IMR-90 (cell line): ENCODE results near the gene ITPR2. TPM values are rescaled to one million over a fixed set of nuclear protein-coding genes. Genes with fewer than 3 reads are reported as not detected.
A peak's percentile ranks its signal among the peaks of the same experiment; 100 is the strongest.

Source experiments
- ATAC-seq: fragments of 200-7000 bp; cut with Tn5 transposase; 2 replicates; pipeline ENCODE4 v1.9.1; 2020; ENCODE audit warnings: low read depth, mild to moderate bottlenecking, moderate library complexity
- BruUV-seq: library from RNA; stranded (reverse); fragments of 400-500 nt; replicated peaks from 2 replicates; lab custom pipeline; 2021; lab: Mats Ljungman, UMichigan
- CTCF ChIA-PET: fragments of 300-600 bp; formaldehyde crosslinking; extraction: SDS; loops from one replicate; lab custom pipeline; 2021; ENCODE audit warnings: antibody characterized with exemption; lab: Yijun Ruan, JAX
- POLR2A ChIA-PET: fragments of 300-600 bp; sonication (Branson Sonifier 250); formaldehyde crosslinking; loops from one replicate; lab custom pipeline; 2022; ENCODE audit warnings: antibody characterized with exemption; ENCODE audit not compliant: unreplicated experiment; lab: Charles Lee
- DNase-seq: peaks from one replicate; pipeline ENCODE4 v3.0.0; 2013
- H2AFZ ChIP-seq: replicated peaks from 2 replicates; pipeline ENCODE3; 2013; ENCODE audit warnings: low read length, mild to moderate bottlenecking; ENCODE audit not compliant: poor library complexity
- H2AK5ac ChIP-seq: 2 replicates; pipeline ENCODE4 v1.6.1; 2013; ENCODE audit warnings: low read depth, low read length, inconsistent platforms
- H2AK9ac ChIP-seq: replicated peaks from 2 replicates; pipeline ENCODE3; 2013; ENCODE audit warnings: mild to moderate bottlenecking, low read depth, low read length, moderate library complexity; ENCODE audit not compliant: poor library complexity
- H2BK120ac ChIP-seq: 2 replicates; pipeline ENCODE4 v1.6.1; 2013; ENCODE audit warnings: low read depth, low read length, inconsistent platforms
- H2BK15ac ChIP-seq: 3 replicates; pipeline ENCODE4 v1.6.1; 2013; ENCODE audit warnings: low read depth, low read length, inconsistent platforms
- H2BK20ac ChIP-seq: 2 replicates; pipeline ENCODE4 v1.6.1; 2013; ENCODE audit warnings: low read depth, mild to moderate bottlenecking, inconsistent platforms, low read length, moderate library complexity
- H2BK5ac ChIP-seq: 2 replicates; pipeline ENCODE4 v1.6.1; 2013; ENCODE audit warnings: mild to moderate bottlenecking, low read depth, low read length, inconsistent platforms; ENCODE audit not compliant: poor library complexity, severe bottlenecking
- H3K14ac ChIP-seq: replicated peaks from 2 replicates; pipeline ENCODE4 v1.6.1; 2013; ENCODE audit warnings: low read depth, low read length, inconsistent platforms
- H3K18ac ChIP-seq: 2 replicates; pipeline ENCODE4 v1.6.1; 2013; ENCODE audit warnings: low read depth, low read length, control low read depth
- H3K23ac ChIP-seq: 2 replicates; pipeline ENCODE4 v1.6.1; 2013; ENCODE audit warnings: low read depth, low read length, inconsistent platforms
- H3K27ac ChIP-seq: 2 replicates; pipeline ENCODE4 v1.5.1; 2013; ENCODE audit warnings: mild to moderate bottlenecking, control low read depth, low read length; ENCODE audit not compliant: insufficient read depth
- H3K27me3 ChIP-seq: 2 replicates; pipeline ENCODE4 v1.6.1; 2013; ENCODE audit warnings: low read length; ENCODE audit not compliant: control insufficient read depth, insufficient read depth
- H3K36me3 ChIP-seq: 2 replicates; pipeline ENCODE4 v1.6.1; 2013; ENCODE audit warnings: low read length, mixed read lengths; ENCODE audit not compliant: control insufficient read depth, insufficient read depth
- H3K4ac ChIP-seq: 2 replicates; pipeline ENCODE4 v1.6.1; 2013; ENCODE audit warnings: low read depth, low read length, inconsistent platforms
- H3K4me1 ChIP-seq: 2 replicates; pipeline ENCODE4 v1.6.1; 2013; ENCODE audit warnings: low read length, mixed read lengths; ENCODE audit not compliant: control insufficient read depth, insufficient read depth
- H3K4me2 ChIP-seq: 2 replicates; pipeline ENCODE4 v1.6.1; 2013; ENCODE audit warnings: low read depth, mild to moderate bottlenecking, control low read depth, low read length, moderate library complexity
- H3K4me3 ChIP-seq: 2 replicates; pipeline ENCODE4 v1.5.1; 2013; ENCODE audit warnings: low read depth, mild to moderate bottlenecking, control low read depth, low read length, moderate library complexity; ENCODE audit not compliant: insufficient read depth
- H3K56ac ChIP-seq: 2 replicates; pipeline ENCODE4 v1.6.1; 2013; ENCODE audit warnings: low read length, inconsistent platforms; ENCODE audit not compliant: insufficient read depth; ENCODE audit errors: extremely low read depth
- H3K79me1 ChIP-seq, 2 experiments: 2 replicates each; pipeline ENCODE4 v1.6.1; 2013; ENCODE audit warnings: low read length in 2 of 2, inconsistent platforms in 1 of 2, low read depth in 1 of 2
- H3K9ac ChIP-seq: 2 replicates; pipeline ENCODE4 v1.6.1; 2013; ENCODE audit warnings: low read depth, low read length, control low read depth
- H3K9me1 ChIP-seq: 2 replicates; pipeline ENCODE4 v1.6.1; 2013; ENCODE audit warnings: low read length, inconsistent platforms; ENCODE audit not compliant: insufficient read depth
- H3K9me3 ChIP-seq: 2 replicates; pipeline ENCODE4 v1.6.1; 2013; ENCODE audit warnings: low read length; ENCODE audit not compliant: control insufficient read depth, insufficient read depth
- H4K20me1 ChIP-seq: 2 replicates; pipeline ENCODE4 v1.6.1; 2013; ENCODE audit warnings: low read length, inconsistent platforms; ENCODE audit not compliant: insufficient read depth
- H4K5ac ChIP-seq: 2 replicates; pipeline ENCODE4 v1.6.1; 2013; ENCODE audit warnings: mild to moderate bottlenecking, low read depth, low read length, control low read depth
- H4K8ac ChIP-seq, 2 experiments: 2 replicates each; pipeline ENCODE4 v1.6.1; 2013; ENCODE audit warnings: low read depth in 2 of 2, low read length in 2 of 2, control low read depth in 1 of 2, inconsistent platforms in 1 of 2
- H4K91ac ChIP-seq: 2 replicates; pipeline ENCODE4 v1.6.1; 2013; ENCODE audit warnings: low read depth, low read length, inconsistent platforms; ENCODE audit not compliant: insufficient read depth
- CEBPB ChIP-seq: IDR thresholded peaks from 2 replicates; pipeline ENCODE4 v1.6.1; 2012; ENCODE audit warnings: low read depth, low read length, improper control_type of control experiment
- RAD21 ChIP-seq: IDR thresholded peaks from 2 replicates; pipeline ENCODE4 v1.6.1; 2012; ENCODE audit warnings: low read length, improper control_type of control experiment
- RCOR1 ChIP-seq: IDR thresholded peaks from 2 replicates; pipeline ENCODE4 v1.6.1; 2012; ENCODE audit warnings: mild to moderate bottlenecking, low read length, improper control_type of control experiment; ENCODE audit not compliant: insufficient replicate concordance
- WGBS, 2 experiments: methylation state at CpG; one replicate each; pipeline versions ENCODE4 v1.1.5 to v1.1.7; 2013; ENCODE audit warnings: missing lambda C conversion rate in 2 of 2; ENCODE audit not compliant: insufficient read length in 1 of 2; ENCODE audit errors: extremely low coverage in 2 of 2; 5-methylcytosine and 5-hydroxymethylcytosine counted together
- dilution Hi-C: fragments of 300-500 bp; cut with HindIII; formaldehyde crosslinking; loops from one replicate; pipeline ENCODE4 v1.14.3; 2018; ENCODE audit warnings: low sequenced_read_pairs; ENCODE audit not compliant: unreplicated experiment
- in situ Hi-C: fragments of 300-500 bp; cut with MboI; formaldehyde crosslinking; loops from 3 replicates; pipeline ENCODE4 v1.14.3; 2019; ENCODE audit warnings: low sequenced_read_pairs, inconsistent platforms, mixed read lengths
- intact Hi-C: fragments of 100-400 bp; cut with micrococcal nuclease; formaldehyde crosslinking; loops from 2 replicates; pipeline ENCODE4 v1.10.0; 2022
- polyA plus RNA-seq, 3 experiments: library from polyadenylated mRNA; depleted of rRNA; stranded (reverse); fragments of >200 nt; gene quantifications; 2 replicates each; pipeline ENCODE4 v1.2.3, GENCODE V29; 2012; ENCODE audit warnings: low replicate concordance in 1 of 3
- total RNA-seq: library from RNA; depleted of rRNA; stranded (reverse); fragments of >200 nt; gene quantifications from 2 replicates; pipeline ENCODE4 v1.2.3, GENCODE V29; 2012

ITPR2 gene
- total and polyA plus RNA-seq, 2 of the 4 experiments (the other 2 are of a cell fraction) = 1.2 to 9.0 TPM

- Histone ChIP-seq H4K20me1 (no peaks in the 10 kb centered on the region), H2BK120ac (peak overlapping the region; percentile 25; the same call in 1 of the 2 replicates), H3K79me1 (peaks cover 3 to 6% of the 10 kb centered on the region in 2 experiments; a peak in 1 of 4 replicates), H2BK15ac (no peak overlapping the region; the same call in 2 of the 3 replicates), H2AFZ (peak overlapping the region; percentile 73), H4K5ac (no peak overlapping the region), H2AK9ac (peak overlapping the region; percentile 67), H3K4ac (no peak overlapping the region), H3K27ac (no peak overlapping the region), H3K14ac (no peak overlapping the region), H2BK5ac (peak overlapping the region; percentile 72), H3K23ac (no peak overlapping the region), H3K36me3 (no peaks in the 10 kb centered on the region), H3K4me2 (peak overlapping the region; percentile 68), H2AK5ac (no peak overlapping the region), H3K4me3 (peak overlapping the region; percentile 22; the same call in 1 of the 2 replicates), H4K8ac (peak overlapping the region in 1 of 2 experiments; percentile 36; a peak in 1 of 4 replicates), H3K4me1 (peaks cover 2% of the 10 kb centered on the region; the same call in 1 of the 2 replicates), H2BK20ac (no peak overlapping the region), H4K91ac (no peak overlapping the region), H3K9me1 (peaks cover 4% of the 10 kb centered on the region; the same call in 1 of the 2 replicates), H3K56ac (peak overlapping the region; percentile 9; the same call in 1 of the 2 replicates), H3K27me3 (no peaks in the 10 kb centered on the region), H3K18ac (no peak overlapping the region; the same call in 1 of the 2 replicates), H3K9me3 (no peaks in the 10 kb centered on the region), H3K9ac (no peak overlapping the region)
- in situ Hi-C loops = no loop called here
- intact Hi-C loops = loop anchor here (5.0 kb wide), 1 partner anchor 63 kb away; no protein-coding TSS in a partner anchor
- ATAC-seq = peak; percentile 100
- BruUV-seq = no TSS peak
- ChIA-PET POLR2A (no interaction called here), CTCF (interaction anchor here (1.1 kb wide), 1 partner anchor 12 kb away, joined by 4 read pairs; no protein-coding TSS in a partner anchor)
- dilution Hi-C loops = no loop called here
- no CpG with 5 or more reads among the region's 4 CpGs for WGBS, 2 experiments
- TF ChIP-seq RAD21 (0 out of 2 replicates have a peak, but pooled peaks have one; percentile 4), RCOR1 (no peak), CEBPB (no peak)
- peak; percentile 87 for DNase-seq
These were observed 22.7 kb downstream of the ITPR2 start for GRCh38 chr12:26810330-26810729.
